ENCODE results near the gene KRT84. TPM values are rescaled to one million over a fixed set of nuclear protein-coding genes. Genes with fewer than 3 reads are reported as not detected.

KRT84 gene
- total and polyA plus RNA-seq, 2 of the 4 experiments (the other 2 are of a cell fraction) = not detected

DNA sequence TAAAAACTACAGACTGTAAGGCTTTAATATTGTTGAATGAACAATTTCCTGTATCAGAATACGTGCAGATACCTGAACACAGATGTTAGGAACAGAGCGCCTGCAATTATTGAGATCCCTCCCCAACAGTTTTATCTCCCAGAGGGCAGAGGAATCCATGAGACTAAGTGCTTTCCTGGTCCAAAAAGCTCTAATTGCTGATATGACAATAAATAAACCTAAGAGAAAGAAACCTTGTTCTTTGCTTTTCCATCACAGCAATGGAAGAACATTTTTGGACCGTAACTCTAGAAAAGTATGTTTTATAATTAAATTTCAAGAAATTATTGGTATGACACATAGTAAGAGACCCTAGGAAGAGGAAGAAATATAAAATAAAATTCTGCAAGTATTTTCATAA lies 51.3 kb downstream of the KRT84 start:
- intact Hi-C loops (cut with micrococcal nuclease) = no loop called here
- no CpG with 5 or more reads among the region's 3 CpGs for WGBS, 2 experiments (ENCODE audit: extremely low coverage in 2 of 2, insufficient read length in 1 of 2)

More for the DNA sequence above, 51.3 kb downstream of the KRT84 start:
- Histone ChIP-seq H3K27ac (ENCODE audit: insufficient read depth, low read length) (no peak overlapping the region), H3K14ac (replicated peaks; ENCODE audit: low read depth, low read length) (no peak overlapping the region), H4K8ac (ENCODE audit: low read depth in 2 of 2, low read length in 2 of 2) (no peak overlapping the region), H2BK20ac (ENCODE audit: low read depth, low read length) (no peak overlapping the region), H3K9me3 (ENCODE audit: control insufficient read depth, insufficient read depth, low read length) (peaks cover 5% of the 10 kb centered on the region; the same call in 1 of the 2 replicates), H3K4ac (ENCODE audit: low read depth, low read length) (no peak overlapping the region), H3K56ac (ENCODE audit: extremely low read depth, insufficient read depth, low read length) (no peak overlapping the region), H2BK5ac (ENCODE audit: low read depth, low read length, poor library complexity, severe bottlenecking) (no peak overlapping the region), H2AK9ac (replicated peaks; ENCODE audit: low read depth, low read length, poor library complexity) (no peak overlapping the region), H3K27me3 (ENCODE audit: control insufficient read depth, insufficient read depth, low read length) (peaks cover 46% of the 10 kb centered on the region), H2AFZ (replicated peaks; ENCODE audit: low read length, poor library complexity) (no peak overlapping the region), H3K79me1 (ENCODE audit: low read depth in 1 of 2, low read length in 2 of 2) (no peaks in the 10 kb centered on the region), H3K4me3 (ENCODE audit: insufficient read depth, low read depth, low read length) (no peak overlapping the region), H3K9me1 (ENCODE audit: insufficient read depth, low read length) (no peaks in the 10 kb centered on the region), H2AK5ac (ENCODE audit: low read depth, low read length) (no peak overlapping the region), H3K18ac (ENCODE audit: low read depth, low read length) (no peak overlapping the region), H4K5ac (ENCODE audit: low read depth, low read length) (no peak overlapping the region), H4K20me1 (ENCODE audit: insufficient read depth, low read length) (no peaks in the 10 kb centered on the region), H2BK120ac (ENCODE audit: low read depth, low read length) (no peak overlapping the region), H4K91ac (ENCODE audit: insufficient read depth, low read depth, low read length) (no peak overlapping the region), H3K9ac (ENCODE audit: low read depth, low read length) (no peak overlapping the region), H3K36me3 (ENCODE audit: control insufficient read depth, insufficient read depth, low read length) (no peaks in the 10 kb centered on the region), H2BK15ac (ENCODE audit: low read depth, low read length) (no peak overlapping the region), H3K4me2 (ENCODE audit: low read depth, low read length) (no peak overlapping the region), H3K4me1 (ENCODE audit: control insufficient read depth, insufficient read depth, low read length) (no peaks in the 10 kb centered on the region), H3K23ac (ENCODE audit: low read depth, low read length) (no peak overlapping the region)
- in situ Hi-C loops (cut with MboI; ENCODE audit: low sequenced_read_pairs) = no loop called here
- POLR2A ChIA-PET (ENCODE audit: unreplicated experiment) = no interaction called here
- CTCF ChIA-PET = interaction anchor here (0.6 to 0.7 kb wide), 2 partner anchors 55 to 479 kb away, joined by 3 to 4 read pairs; no protein-coding TSS in a partner anchor
- no peak for ATAC-seq (ENCODE audit: low read depth)
- no peak for DNase-seq
- dilution Hi-C loops (cut with HindIII; ENCODE audit: low sequenced_read_pairs, unreplicated experiment) = no loop called here
- no TSS peak for BruUV-seq (replicated peaks)
- TF ChIP-seq, protein P1, sequence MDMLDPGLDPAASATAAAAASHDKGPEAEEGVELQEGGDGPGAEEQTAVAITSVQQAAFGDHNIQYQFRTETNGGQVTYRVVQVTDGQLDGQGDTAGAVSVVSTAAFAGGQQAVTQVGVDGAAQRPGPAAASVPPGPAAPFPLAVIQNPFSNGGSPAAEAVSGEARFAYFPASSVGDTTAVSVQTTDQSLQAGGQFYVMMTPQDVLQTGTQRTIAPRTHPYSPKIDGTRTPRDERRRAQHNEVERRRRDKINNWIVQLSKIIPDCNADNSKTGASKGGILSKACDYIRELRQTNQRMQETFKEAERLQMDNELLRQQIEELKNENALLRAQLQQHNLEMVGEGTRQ (IDR thresholded peaks at IDR 0.05; ENCODE audit: low read depth, low read length) = no peak
- peak; percentile 83 for TF ChIP-seq MAFK (IDR thresholded peaks at IDR 0.05; ENCODE audit: low read depth, low read length)
